Measurements from ENCODE around the gene DMRTC1B. TPM values are rescaled to one million over a fixed set of nuclear protein-coding genes. Genes with fewer than 3 reads are reported as not detected.
"Not testable (repeated sequence)": the region's sequence is repeated elsewhere in the genome, so short reads cannot be mapped to it uniquely, and the experiment has no call there.

DMRTC1B gene
- 0.22 TPM for total RNA-seq
- polyA plus RNA-seq (ENCODE audit: insufficient read depth in 1 of 8, insufficient read length in 8 of 8, low replicate concordance in 1 of 8) = 1 to 10 TPM in 2 of 8 donors, under 1 TPM in 6; 0.43 to 1.0 (median 0.80) TPM
- long read RNA-seq, donor 1 = 0 reads
- long read RNA-seq, donor 2 = 0 reads
- long read RNA-seq, donor 3 = 0 reads
- long read RNA-seq, donor 4 = 0 reads
- long read RNA-seq, donor 5 = 0 reads
- long read RNA-seq, donor 6 = 0 reads
- long read RNA-seq, donor 7 = 0 reads
- long read RNA-seq, donor 8 = 0 reads
- long read RNA-seq, donor 9 = 0 reads
- long read RNA-seq, donor 10 = 0 reads
- long read RNA-seq, donor 11 = 0 reads

- not testable (repeated sequence) for H3K4me3 ChIP-seq (ENCODE audit: low read length); H3K4me1 ChIP-seq (ENCODE audit: control insufficient read depth, insufficient read depth, low read length); H3K9me3 ChIP-seq (replicated peaks; ENCODE audit: control insufficient read depth, low read depth, low read length); H3K27ac ChIP-seq (ENCODE audit: low read length); H3K36me3 ChIP-seq (ENCODE audit: control insufficient read depth, insufficient read depth, low read length); DNase-seq; H3K27me3 ChIP-seq (ENCODE audit: control insufficient read depth, insufficient read depth, low read length)
- WGBS (ENCODE audit: insufficient coverage) = no CpG with 5 or more reads among the region's 44 CpGs
Measured at GRCh38 chrX:72776653-72777466, at the start of gene DMRTC1B. TSS of gene DMRTC1B (plus strand) at chrX:72776890. CDS start at chrX:72845136, 68,246 bp downstream.

- Histone ChIP-seq H3K9me3 (replicated peaks; ENCODE audit: control insufficient read depth, low read depth, low read length) (no peaks in the 10 kb centered on the region), H3K27ac (ENCODE audit: low read length) (no peak overlapping the region), H3K4me1 (ENCODE audit: control insufficient read depth, insufficient read depth, low read length) (no peaks in the 10 kb centered on the region), H3K4me3 (ENCODE audit: low read length) (no peak overlapping the region), H3K27me3 (ENCODE audit: control insufficient read depth, insufficient read depth, low read length) (peaks cover 5% of the 10 kb centered on the region), H3K36me3 (ENCODE audit: control insufficient read depth, insufficient read depth, low read length) (no peaks in the 10 kb centered on the region)
- 93% methylated on average over 4 of the region's 7 CpGs for WGBS (ENCODE audit: insufficient coverage)
- DNase-seq = no peak
Measured at GRCh38 chrX:72727846-72728245, 48.8 kb upstream of the DMRTC1B start.

- not testable (repeated sequence) for H3K36me3 ChIP-seq (ENCODE audit: control insufficient read depth, insufficient read depth, low read length); H3K9me3 ChIP-seq (replicated peaks; ENCODE audit: control insufficient read depth, low read depth, low read length); H3K4me3 ChIP-seq (ENCODE audit: low read length); H3K27me3 ChIP-seq (ENCODE audit: control insufficient read depth, insufficient read depth, low read length); DNase-seq; H3K27ac ChIP-seq (ENCODE audit: low read length); H3K4me1 ChIP-seq (ENCODE audit: control insufficient read depth, insufficient read depth, low read length)
- WGBS (ENCODE audit: insufficient coverage) = 67% methylated on average over 6 of the region's 8 CpGs
Measured at GRCh38 chrX:72733636-72734035, 43.1 kb upstream of the DMRTC1B start.

GRCh38 chrX:72735561-72735960, 41.1 kb upstream of the DMRTC1B start:
- no CpG with 5 or more reads among the region's 1 CpG for WGBS (ENCODE audit: insufficient coverage)
- H3K27ac ChIP-seq (ENCODE audit: low read length) = no peak overlapping the region
- peaks cover 4% of the 10 kb centered on the region for H3K27me3 ChIP-seq (ENCODE audit: control insufficient read depth, insufficient read depth, low read length)
- H3K4me3 ChIP-seq (ENCODE audit: low read length) = no peak overlapping the region
- H3K36me3 ChIP-seq (ENCODE audit: control insufficient read depth, insufficient read depth, low read length) = no peaks in the 10 kb centered on the region
- no peaks in the 10 kb centered on the region for H3K9me3 ChIP-seq (replicated peaks; ENCODE audit: control insufficient read depth, low read depth, low read length)
- H3K4me1 ChIP-seq (ENCODE audit: control insufficient read depth, insufficient read depth, low read length) = no peaks in the 10 kb centered on the region
- DNase-seq = no peak

- H3K27ac ChIP-seq (ENCODE audit: low read length); H3K27me3 ChIP-seq (ENCODE audit: control insufficient read depth, insufficient read depth, low read length); DNase-seq; H3K4me1 ChIP-seq (ENCODE audit: control insufficient read depth, insufficient read depth, low read length); H3K36me3 ChIP-seq (ENCODE audit: control insufficient read depth, insufficient read depth, low read length); H3K4me3 ChIP-seq (ENCODE audit: low read length); H3K9me3 ChIP-seq (replicated peaks; ENCODE audit: control insufficient read depth, low read depth, low read length): not testable (repeated sequence)
- WGBS (ENCODE audit: insufficient coverage) = no CpG with 5 or more reads among the region's 7 CpGs
Measured at GRCh38 chrX:72745546-72745945, 31.1 kb upstream of the DMRTC1B start.

GRCh38 chrX:72748545-72748944, 28.1 kb upstream of the DMRTC1B start:
- H3K27me3 ChIP-seq (ENCODE audit: control insufficient read depth, insufficient read depth, low read length); DNase-seq; H3K4me1 ChIP-seq (ENCODE audit: control insufficient read depth, insufficient read depth, low read length); H3K9me3 ChIP-seq (replicated peaks; ENCODE audit: control insufficient read depth, low read depth, low read length); H3K4me3 ChIP-seq (ENCODE audit: low read length); H3K36me3 ChIP-seq (ENCODE audit: control insufficient read depth, insufficient read depth, low read length); H3K27ac ChIP-seq (ENCODE audit: low read length): not testable (repeated sequence)
- no CpG with 5 or more reads among the region's 3 CpGs for WGBS (ENCODE audit: insufficient coverage)

GRCh38 chrX:72760454-72760853, 16.2 kb upstream of the DMRTC1B start:
- not testable (repeated sequence) for H3K27ac ChIP-seq (ENCODE audit: low read length); H3K9me3 ChIP-seq (replicated peaks; ENCODE audit: control insufficient read depth, low read depth, low read length); H3K36me3 ChIP-seq (ENCODE audit: control insufficient read depth, insufficient read depth, low read length); H3K4me3 ChIP-seq (ENCODE audit: low read length); DNase-seq; H3K27me3 ChIP-seq (ENCODE audit: control insufficient read depth, insufficient read depth, low read length); H3K4me1 ChIP-seq (ENCODE audit: control insufficient read depth, insufficient read depth, low read length)
- WGBS (ENCODE audit: insufficient coverage) = no CpG with 5 or more reads among the region's 9 CpGs

GRCh38 chrX:72777467-72777790, 739 bp downstream of the DMRTC1B start:
- H3K27me3 ChIP-seq (ENCODE audit: control insufficient read depth, insufficient read depth, low read length); DNase-seq; H3K4me1 ChIP-seq (ENCODE audit: control insufficient read depth, insufficient read depth, low read length); H3K27ac ChIP-seq (ENCODE audit: low read length); H3K4me3 ChIP-seq (ENCODE audit: low read length); H3K36me3 ChIP-seq (ENCODE audit: control insufficient read depth, insufficient read depth, low read length); H3K9me3 ChIP-seq (replicated peaks; ENCODE audit: control insufficient read depth, low read depth, low read length): not testable (repeated sequence)
- WGBS (ENCODE audit: insufficient coverage) = no CpG with 5 or more reads among the region's 15 CpGs

GRCh38 chrX:72778146-72778545, 1.5 kb downstream of the DMRTC1B start:
- not testable (repeated sequence) for H3K9me3 ChIP-seq (replicated peaks; ENCODE audit: control insufficient read depth, low read depth, low read length); H3K27me3 ChIP-seq (ENCODE audit: control insufficient read depth, insufficient read depth, low read length); H3K36me3 ChIP-seq (ENCODE audit: control insufficient read depth, insufficient read depth, low read length); DNase-seq; H3K4me3 ChIP-seq (ENCODE audit: low read length); H3K27ac ChIP-seq (ENCODE audit: low read length); H3K4me1 ChIP-seq (ENCODE audit: control insufficient read depth, insufficient read depth, low read length)
- no CpG with 5 or more reads among the region's 6 CpGs for WGBS (ENCODE audit: insufficient coverage)

- not testable (repeated sequence) for H3K4me3 ChIP-seq (ENCODE audit: low read length); H3K27ac ChIP-seq (ENCODE audit: low read length)
- no CpG with 5 or more reads among the region's 15 CpGs for WGBS (ENCODE audit: insufficient coverage)
Measured at GRCh38 chrX:72782560-72782959, 5.9 kb downstream of the DMRTC1B start, which contains the start of gene FAM236B. TSS of gene FAM236B (minus strand) at chrX:72782660. CDS start at chrX:72782560, 100 bp downstream.

More at GRCh38 chrX:72782560-72782959, 5.9 kb downstream of the DMRTC1B start, which contains the start of gene FAM236B:
- H3K4me1 ChIP-seq (ENCODE audit: control insufficient read depth, insufficient read depth, low read length); DNase-seq; H3K27me3 ChIP-seq (ENCODE audit: control insufficient read depth, insufficient read depth, low read length); H3K36me3 ChIP-seq (ENCODE audit: control insufficient read depth, insufficient read depth, low read length); H3K9me3 ChIP-seq (replicated peaks; ENCODE audit: control insufficient read depth, low read depth, low read length): not testable (repeated sequence)
